HTR-8/SVneo (cell line): Measurements from ENCODE around the gene TTLL3.
A peak's percentile ranks its signal among the peaks of the same experiment; 100 is the strongest.

ENCODE experiments used
- DNase-seq: peaks from one replicate; pipeline ENCODE4 v3.0.0; 2011; ENCODE audit warnings: low spot score, mixed read lengths; ENCODE audit not compliant: insufficient read length
- FAIRE-seq: peaks from 2 replicates; lab custom pipeline; 2011; peaks lifted over from hg19 to GRCh38; lab: Jason Lieb, UNC

Gene TTLL3

DNA sequence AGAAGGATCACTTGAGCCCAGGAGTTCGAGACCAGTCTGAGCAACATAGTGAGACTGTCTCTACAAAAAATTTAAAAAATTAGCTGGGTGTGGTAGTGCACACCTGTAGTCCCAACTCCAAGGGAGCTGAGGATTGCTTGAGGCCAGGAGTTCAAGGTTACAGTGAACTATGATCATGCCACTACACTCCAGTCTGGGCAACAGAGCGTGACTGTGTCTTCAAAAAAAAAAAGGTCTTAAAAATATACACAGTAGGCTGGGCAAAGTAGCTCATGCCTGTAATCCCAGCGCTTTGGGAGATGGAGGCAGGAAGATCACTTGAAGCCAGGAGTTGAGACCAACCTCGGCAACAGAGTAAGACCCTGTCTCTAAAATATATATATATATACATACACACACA, 29.2 kb upstream of the TTLL3 start:
- DNase-seq (no peak), FAIRE-seq (no peak)

DNA sequence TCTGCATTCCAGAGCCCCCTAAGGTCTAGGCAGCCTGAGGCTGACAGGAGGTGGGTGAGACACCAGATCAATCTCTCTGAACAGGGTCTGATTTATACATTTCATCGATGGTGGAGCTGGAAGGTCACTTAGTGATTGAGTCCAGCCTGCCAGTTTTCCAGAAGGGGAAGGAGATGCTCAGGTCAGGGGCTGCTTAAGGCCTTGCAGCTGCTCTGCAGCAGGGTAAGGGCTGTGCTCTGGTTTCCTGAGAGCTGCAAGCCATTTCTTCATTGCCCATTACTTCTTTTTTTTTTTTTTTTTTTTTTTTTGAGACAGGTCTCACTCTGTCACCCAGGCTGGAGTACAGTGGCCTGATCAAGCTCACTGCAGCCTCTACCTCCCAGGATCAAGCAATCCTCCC, 28.5 kb upstream of the TTLL3 start:
- DNase-seq (no peak), FAIRE-seq (no peak)

- FAIRE-seq = no peak
- no peak for DNase-seq
Measured at GRCh38 chr3:9781978-9782603, 28.0 kb upstream of the TTLL3 start.

DNA sequence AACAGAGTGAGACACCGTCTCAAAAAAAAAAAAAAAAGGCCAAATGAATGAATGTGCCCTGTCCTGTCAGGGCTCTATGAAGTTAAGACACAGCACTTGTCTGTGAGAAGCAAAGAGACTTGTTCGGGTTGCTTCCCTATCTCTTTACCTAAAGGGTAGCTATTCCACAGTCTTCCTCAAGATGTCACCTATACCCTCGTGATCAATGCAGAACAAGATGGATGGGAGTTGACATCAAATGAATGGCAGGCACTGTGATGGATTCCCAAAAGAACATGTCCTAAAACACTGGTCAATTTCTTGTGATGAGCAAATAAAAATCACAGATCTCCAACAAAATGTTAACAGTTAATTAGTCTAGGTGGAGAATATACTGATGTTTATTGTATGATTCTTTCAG, 27.3 kb upstream of the TTLL3 start:
- FAIRE-seq (no peak), DNase-seq (no peak)

- no peak for DNase-seq
- no peak for FAIRE-seq
Measured at GRCh38 chr3:9783954-9784353, 26.1 kb upstream of the TTLL3 start.

DNA sequence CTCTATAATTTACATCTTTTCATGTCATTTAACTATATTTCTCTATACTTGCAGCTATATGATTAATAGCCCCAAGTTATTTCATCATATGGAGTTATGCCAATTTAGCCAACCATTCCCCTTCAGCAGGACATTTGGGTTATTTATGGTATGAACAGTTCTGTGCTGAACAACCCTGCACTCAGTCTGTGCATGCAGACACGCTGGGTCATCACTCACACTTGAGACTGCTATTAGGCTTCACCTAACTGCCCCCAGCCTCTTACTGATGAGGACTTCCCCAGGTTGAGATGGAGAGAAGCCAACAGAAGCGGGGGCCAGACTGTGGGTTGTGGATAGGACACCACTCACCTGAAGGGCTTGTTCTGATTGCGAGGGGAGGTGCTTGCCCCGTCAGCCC, 25.1 kb upstream of the TTLL3 start:
- DNase-seq (no peak), FAIRE-seq (no peak)

- FAIRE-seq (no peak), DNase-seq (no peak)
Measured at GRCh38 chr3:9785602-9786001, 24.5 kb upstream of the TTLL3 start.

DNA sequence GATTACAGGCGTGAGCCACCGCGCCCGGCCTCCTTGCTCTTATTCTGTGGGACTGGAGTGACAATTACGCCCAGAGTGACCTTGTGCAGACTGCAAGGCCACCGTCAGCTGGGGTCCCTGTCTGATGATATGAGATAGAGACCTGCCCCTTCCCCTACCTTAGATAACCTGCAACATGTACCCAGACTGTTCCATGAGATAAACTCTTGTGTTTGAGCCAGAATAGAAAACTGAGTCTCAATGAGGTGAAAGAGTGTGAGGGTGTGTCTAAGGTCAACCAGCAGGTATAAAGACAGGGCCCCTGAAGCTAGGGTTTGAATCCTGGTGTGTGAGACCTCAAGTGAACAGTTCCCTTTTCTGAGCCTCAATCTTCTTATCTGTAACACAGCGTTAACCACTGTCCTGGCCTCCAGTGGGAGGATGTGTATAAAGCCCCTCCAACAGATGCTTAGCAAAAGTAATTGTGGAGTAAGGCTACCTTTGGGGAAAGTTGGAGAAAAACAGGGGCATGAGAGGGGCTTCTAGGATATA, 23.8 kb upstream of the TTLL3 start:
- no peak for DNase-seq
- FAIRE-seq = no peak

DNA sequence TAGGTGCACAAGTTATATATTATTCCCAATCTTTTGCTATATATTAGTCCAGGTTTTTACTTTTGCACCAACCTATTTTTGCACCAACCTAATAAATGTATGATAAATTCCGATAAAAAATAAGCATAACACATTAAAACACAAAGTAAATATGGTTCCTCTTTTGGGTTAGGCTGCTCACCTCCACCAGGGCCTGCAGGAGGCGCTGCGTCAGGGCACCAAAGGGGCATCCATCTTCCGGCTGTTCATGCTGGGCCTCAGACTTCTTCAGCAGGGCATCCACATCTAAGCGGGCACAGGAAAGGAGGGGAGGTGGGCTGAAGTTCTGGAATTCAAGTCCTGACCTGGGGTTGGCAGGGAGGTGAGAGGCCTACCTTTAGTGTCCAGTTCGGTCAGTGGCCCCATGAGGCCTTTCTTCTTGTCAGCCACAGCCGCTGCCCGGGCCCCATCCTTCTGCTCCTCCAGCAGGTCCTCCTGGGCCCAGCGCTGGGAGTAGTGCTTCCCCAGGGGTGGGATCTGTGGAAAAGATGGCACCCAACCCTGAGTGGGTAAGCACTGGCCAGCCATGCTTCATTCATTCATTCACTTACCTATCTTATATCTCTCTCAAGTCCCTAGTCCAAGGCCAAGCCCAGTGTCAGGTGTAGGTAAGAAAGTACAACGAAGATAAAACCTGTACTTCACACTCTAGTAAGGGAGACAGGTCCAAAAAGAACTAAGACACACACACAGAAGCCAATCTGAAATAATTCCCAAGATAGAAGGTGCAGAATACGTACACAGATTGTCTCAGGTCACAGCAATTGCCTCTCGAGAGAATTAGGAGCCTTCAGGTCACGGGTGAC, 23.0 kb upstream of the TTLL3 start:
- DNase-seq (no peak), FAIRE-seq (no peak)

DNA sequence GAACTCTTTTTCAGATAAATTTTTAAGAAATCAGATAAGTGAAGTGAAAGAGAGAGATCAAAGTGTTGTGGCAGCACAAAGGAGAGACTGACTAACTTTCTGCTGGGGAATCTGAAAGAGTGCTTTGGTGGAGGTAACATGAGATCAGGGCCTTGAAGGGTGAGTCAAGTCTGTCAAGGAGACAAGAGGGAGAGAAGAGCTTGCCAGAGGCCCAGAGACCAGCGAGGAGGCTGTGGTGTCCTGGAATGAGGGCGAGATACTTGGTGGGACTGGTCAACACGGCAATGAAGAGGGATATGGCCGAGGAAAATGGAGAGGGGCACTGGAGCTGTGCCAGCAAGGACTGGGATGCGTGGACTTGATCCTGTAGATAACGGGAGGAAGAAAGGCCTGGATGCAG, 22.3 kb upstream of the TTLL3 start:
- DNase-seq (no peak), FAIRE-seq (no peak)

- DNase-seq (no peak), FAIRE-seq (no peak)
Measured at GRCh38 chr3:9791127-9791526, 18.9 kb upstream of the TTLL3 start.

DNA sequence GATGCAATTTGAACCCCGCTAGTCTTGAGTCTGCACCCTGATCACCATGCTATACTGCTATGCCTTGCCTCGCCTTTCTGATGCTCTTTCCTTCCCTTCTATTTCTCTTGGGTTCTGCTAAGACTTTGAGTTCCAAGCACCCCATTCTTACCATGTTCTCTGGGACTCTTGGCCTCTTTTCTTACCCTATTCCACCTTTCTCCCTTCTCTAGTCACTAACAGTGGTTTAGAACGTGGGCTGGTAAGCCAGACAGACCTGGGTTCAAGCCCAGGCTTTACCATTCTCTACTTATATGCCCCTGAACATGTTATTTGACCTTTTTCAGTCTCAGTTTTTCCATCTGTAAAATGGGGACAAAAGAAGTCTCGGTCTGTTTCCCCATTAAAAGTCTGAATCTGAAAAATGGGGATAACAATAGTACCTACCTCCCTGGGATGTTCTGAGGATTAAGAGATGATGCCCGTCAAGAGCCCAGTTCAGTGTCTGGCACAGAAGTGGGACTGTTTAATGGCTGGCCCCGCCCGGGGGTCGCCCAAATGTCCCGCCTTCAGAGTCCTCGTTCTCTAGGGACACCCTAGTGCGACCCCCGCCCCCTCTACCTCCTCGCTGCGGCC, 18.2 kb upstream of the TTLL3 start:
- DNase-seq (no peak), FAIRE-seq (no peak)

DNA sequence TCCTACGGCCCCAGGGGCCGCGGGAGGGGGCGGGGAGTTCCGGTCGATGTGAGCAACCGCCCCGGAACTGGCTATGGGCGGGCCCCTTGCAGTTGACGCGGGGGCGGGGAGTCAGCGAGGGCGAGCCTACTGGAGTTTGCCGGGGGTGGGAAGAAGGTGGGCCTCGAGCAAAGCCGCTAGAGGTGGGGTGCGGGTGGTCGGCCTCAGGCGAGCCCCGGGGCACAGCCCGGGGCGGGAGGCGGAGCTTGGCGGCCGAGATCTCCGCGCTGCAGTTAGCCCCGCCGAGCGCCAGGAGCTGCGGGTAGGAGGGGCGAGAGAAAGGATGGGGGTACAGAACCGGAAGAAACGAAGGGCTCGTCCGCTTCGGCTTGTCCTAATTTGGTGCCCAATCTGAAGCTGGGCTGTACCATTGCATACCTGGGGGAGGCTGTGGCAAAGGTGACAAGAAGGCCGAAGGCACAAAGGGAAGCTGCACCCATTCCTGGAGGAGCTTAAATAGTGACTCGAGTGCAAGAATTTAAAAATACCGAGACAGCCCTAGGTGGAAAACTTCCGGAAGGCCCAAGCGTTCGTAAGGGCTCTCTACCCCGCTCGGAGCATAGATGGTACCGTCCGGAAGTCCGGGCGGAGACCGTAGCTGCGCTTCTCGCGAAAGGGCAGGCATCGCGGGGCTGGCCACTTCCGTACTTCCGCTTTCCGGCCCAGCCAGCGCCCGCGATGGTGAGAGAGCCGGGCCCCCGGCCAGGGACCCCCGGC, 17.5 kb upstream of the TTLL3 start, which contains the start of the genes ARPC4 and TADA3:
Gene ARPC4, plus strand, starts transcription at position 678 of the 756 bp plus-strand sequence. Its CDS starts 40 bp downstream, at position 718.
Gene TADA3, minus strand, starts transcription at position 69 of the 756 bp plus-strand sequence. CDS start 1,007 bp downstream, outside the sequence.
- DNase-seq = peak; percentile 92
- FAIRE-seq = peak; percentile 4

- no peak for DNase-seq
- FAIRE-seq = no peak
Measured at GRCh38 chr3:9793161-9793781, 16.8 kb upstream of the TTLL3 start.

DNA sequence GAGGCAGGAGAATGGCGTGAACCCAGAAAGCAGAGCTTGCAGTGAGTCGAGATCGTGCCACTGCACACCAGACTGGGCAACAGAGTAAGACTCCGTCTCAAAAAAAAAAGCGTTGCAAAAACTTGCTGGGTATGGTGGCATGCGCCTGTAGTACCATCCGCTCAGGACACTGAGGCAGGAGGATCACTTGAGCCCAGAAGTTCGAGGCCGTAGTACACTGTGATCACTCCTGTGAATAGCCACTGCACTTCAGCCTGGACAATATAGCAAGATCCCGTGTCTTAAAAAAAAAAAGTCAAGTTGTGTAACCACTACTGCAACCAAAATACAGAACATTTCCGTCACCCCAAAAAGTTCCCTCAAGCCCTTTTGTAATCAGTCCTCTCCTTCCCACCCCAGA, 15.7 kb upstream of the TTLL3 start:
- no peak for FAIRE-seq

GRCh38 chr3:9795207-9795606, 14.9 kb upstream of the TTLL3 start:
- DNase-seq (no peak), FAIRE-seq (no peak)

More for the DNA sequence above, 15.7 kb upstream of the TTLL3 start:
- no peak for DNase-seq

GRCh38 chr3:9797196-9797945, 12.7 kb upstream of the TTLL3 start:
- no peak for DNase-seq
- FAIRE-seq = no peak

DNA sequence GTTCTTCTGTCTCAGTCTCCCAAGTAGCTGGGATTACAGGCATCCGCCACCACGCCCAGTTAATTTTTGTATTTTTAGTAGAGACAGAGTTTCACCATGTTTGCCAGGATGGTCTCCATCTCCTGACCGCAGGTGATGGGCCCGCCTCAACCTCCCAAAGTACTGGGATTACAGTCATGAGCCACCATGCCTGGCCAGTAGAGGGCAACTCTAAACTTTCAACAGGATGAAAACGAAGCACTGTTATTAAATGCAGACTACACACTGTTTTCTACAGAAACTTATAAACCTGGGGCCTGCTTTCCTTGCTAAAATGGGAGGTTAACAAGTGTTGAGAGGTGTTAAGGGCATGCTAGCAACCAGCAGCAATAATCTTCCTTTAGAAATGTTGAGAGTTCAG, 9.5 kb upstream of the TTLL3 start:
- no peak for DNase-seq

DNA sequence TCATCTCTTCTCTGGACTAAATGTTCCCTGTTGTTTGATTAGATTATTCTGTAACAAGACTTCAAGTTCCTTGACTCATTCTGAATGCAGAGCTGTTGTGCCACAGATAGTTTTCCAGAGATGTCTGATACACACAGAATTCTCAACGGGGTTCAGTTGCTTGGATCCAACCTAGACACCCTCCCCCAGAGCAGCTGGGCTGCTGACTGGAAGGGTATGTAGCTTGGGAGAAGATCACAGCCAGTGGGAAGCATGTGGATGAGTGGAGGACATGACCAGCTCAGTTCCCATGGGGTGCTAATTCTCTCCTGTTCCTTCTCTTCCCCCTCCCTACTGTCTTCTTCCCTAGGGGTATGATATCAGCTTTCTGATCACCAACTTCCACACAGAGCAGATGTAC, 6.6 kb upstream of the TTLL3 start:
- no peak for DNase-seq

More for the DNA sequence above, 9.5 kb upstream of the TTLL3 start:
- no peak for FAIRE-seq

More for the DNA sequence above, 6.6 kb upstream of the TTLL3 start:
- no peak for FAIRE-seq
